HL-60/S4 treated with retinoic acid at 250 ng/mL for 4 days and 3 days (cell line): ENCODE data around the gene SLC12A8.

Experiments
- in situ Hi-C: fragments of 300-500 bp; cut with MboI; formaldehyde crosslinking; loops from 2 replicates; pipeline ENCODE4 v1.7.0; 2022; ENCODE audit warnings: low sequenced_read_pairs

SLC12A8 gene

DNA sequence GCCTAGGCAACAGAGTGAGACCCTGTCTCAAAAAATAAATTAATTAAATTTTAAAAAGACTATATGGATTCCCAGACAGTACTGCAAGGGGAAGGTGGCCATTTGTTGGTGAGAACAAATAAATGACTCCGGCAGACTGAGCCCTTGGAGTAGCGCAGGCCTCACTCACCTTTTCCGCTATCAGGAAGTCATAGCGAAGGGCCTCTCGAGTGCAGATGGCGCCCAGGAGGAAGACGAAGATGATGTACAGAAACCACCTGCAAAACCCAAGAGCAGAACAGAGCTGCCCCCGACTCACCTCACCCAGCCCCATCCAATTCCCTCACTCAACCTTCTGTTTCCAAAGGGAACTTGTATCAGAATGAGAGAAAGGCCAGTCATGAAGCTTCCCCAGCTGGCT lies 93.9 kb downstream of the SLC12A8 start:
- in situ Hi-C loops: no loop called here

- in situ Hi-C loops: no loop called here
Observed at GRCh38 chr3:125117631-125118191, 94.8 kb downstream of the SLC12A8 start.

- in situ Hi-C loops: no loop called here
Observed at GRCh38 chr3:125116311-125117080, 96.1 kb downstream of the SLC12A8 start.

- in situ Hi-C loops: no loop called here
Observed at GRCh38 chr3:125115640-125116039, 96.9 kb downstream of the SLC12A8 start.

- in situ Hi-C loops: no loop called here
Observed at GRCh38 chr3:125112981-125113380, 99.6 kb downstream of the SLC12A8 start.

DNA sequence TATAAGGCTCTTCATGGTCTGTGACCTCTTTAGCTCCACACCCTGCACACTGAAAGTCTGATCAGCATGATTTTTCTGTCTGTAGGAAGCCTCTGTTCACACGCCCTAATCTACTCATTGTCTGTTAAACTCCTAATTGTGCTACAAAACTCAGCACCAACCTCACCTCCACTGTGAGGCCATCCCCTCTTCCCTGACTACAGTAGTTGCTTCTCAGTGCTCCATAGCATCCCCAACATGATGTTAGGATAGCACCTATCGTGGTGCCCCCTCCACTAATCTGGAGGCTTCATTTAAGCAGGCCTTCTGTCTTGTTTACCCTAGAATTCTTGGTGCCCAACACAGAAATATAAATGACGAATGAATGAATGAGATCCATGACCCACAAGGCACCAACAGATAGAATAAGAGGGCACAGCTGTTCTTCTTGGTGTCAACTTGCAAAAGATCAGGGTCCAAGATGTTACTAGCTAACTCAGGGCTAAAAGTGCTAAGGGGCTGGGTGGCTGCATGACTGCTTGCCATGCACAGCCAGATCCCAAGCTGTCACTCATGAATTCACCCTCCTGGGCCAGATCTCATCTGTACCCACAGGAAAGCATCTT lies 101.6 kb downstream of the SLC12A8 start:
- in situ Hi-C loops: no loop called here

GRCh38 chr3:125110016-125110875 lies 102.3 kb downstream of the SLC12A8 start:
- in situ Hi-C loops: no loop called here

DNA sequence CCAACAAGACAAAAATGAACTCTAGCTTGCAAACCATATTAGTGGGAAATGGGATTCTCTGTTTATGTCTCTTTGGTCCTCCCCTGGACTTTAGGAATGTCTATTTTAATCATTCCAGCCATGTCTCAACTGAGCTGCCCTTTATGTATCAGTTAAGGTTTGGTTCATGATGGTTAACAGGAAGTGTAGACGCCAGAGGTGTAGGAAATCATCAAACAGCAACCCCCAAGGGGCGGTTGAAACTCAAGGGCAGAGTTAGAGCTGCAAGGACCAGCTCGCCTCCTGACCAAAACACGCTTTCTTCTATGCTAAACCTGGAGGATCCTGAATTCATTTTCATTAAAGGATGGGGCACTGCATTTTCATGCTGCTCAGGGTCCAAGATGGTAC lies 103.0 kb downstream of the SLC12A8 start:
- in situ Hi-C loops: no loop called here

DNA sequence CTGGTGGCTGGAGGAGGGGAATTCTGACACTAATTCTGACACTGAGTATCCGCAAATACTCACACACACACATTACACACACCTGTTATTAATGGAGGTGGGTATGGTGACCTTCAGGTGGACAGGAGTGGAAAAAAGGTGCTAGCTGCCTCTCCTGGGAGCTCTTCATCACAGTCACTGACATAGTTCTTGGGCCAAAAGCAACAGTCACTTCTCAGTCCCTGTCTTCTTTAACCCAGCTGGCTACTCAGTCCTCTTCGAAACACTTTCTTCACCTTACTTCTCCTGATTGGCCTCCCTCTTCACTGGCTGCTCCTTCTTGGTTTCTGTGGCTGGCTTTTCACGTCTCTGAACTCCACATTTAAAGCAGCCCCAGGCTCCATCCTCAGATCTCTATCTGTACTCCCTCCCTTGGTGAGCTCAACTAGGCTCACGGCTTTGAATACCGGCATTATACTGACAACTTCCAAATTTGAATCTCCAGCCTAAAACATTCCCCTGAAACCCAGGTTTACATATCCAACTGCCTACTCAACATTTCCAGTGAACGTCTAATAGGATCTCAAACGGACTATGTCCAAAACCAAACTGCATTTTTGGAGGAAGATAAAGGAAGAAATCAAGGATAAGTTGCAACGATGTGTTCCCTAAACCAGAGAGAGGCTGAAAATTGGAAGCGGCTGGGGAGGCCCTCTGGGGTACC lies 103.6 kb downstream of the SLC12A8 start:
- in situ Hi-C loops: no loop called here

DNA sequence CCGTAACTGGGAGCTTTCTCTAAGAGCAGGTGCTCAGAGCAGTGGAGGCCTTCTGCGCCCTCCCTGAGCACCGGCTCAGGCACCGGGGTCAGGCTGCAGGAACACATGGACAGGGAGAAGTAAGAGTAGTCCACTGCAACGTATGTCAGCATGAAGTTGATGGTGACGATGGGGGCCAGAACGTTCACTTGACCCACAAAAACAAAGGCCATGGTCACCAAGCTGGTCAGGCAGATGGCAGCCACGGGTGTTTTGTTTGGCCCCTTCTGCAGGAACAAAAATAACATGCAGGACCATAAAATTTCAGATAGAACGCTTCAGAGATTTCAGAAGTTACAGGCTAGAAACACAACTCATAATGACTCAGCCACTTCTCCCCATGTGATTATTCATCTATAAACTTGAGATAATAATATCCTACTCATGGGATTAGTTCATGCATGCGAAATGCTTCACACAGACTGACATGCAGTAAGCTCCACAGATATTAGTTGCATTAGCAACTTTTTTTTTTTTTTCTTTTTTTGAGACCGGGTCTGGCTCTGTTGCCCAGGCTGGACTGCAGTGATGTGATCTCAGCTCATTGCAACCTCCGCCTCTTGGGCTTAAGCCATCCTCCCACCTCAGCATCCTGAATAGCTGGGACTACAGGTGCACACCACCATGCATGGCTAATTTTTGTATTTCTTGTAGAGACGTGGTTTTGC lies 104.5 kb downstream of the SLC12A8 start:
- in situ Hi-C loops: no loop called here

DNA sequence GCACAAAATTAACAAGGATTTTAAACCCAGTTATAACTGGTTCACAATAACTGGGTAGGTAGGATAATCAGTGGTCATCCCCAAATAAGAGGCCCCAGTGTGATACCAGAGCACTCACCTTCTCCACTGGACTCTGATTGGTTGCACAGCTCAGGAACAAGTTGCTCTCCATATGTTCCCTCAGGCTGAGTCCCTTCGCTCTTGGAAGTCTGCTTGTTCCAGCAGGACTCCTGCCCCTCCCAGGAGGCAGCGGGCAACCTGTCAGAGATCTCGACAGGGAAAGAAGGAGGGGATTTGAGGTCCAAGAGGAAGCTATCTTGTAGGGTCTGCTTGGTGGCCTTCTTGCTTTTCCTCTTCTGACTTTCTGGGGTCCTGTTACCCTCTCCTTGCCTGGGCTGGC lies 105.2 kb downstream of the SLC12A8 start:
- in situ Hi-C loops: no loop called here

DNA sequence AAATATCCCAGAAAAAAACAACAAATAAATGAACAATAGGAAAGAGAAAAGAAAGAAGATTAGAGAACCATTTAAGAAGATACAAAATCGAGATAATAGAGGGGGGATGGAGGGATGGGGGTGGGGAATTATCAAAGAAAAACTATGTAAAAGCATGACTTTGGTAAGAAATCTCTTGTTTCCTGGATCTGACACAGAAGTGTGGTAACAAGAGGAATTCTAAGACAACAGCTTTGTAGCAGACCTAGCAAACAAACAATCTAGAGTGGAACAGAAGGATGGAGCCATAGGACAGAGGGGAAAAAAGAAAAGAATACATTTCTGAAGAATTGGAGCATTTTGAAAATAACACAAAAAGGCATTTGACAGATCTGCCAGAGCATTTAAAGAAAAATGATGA lies 107.4 kb downstream of the SLC12A8 start:
- in situ Hi-C loops: no loop called here

DNA sequence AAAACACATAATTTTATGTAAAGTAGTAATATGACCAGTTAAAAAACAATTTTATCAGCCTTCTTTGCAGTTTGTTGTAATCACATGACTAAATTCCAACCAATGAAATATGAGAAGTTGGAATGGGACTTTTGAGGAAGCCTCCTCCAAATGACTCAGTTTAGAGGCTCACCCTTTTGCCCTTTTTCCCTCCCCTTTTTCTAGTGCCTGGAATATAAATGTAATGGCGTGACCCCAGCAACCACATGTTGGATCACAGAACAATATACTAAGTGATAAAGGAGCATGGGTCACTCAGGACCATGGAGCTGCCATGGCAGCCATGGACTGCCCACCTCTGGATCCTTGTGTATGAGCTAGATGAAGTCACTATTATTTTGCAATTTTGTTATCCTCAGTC lies 107.9 kb downstream of the SLC12A8 start:
- in situ Hi-C loops: no loop called here

GRCh38 chr3:125103406-125103805 lies 109.1 kb downstream of the SLC12A8 start:
- in situ Hi-C loops: no loop called here

- in situ Hi-C loops: no loop called here
Observed at GRCh38 chr3:125102470-125102869, 110.1 kb downstream of the SLC12A8 start.

DNA sequence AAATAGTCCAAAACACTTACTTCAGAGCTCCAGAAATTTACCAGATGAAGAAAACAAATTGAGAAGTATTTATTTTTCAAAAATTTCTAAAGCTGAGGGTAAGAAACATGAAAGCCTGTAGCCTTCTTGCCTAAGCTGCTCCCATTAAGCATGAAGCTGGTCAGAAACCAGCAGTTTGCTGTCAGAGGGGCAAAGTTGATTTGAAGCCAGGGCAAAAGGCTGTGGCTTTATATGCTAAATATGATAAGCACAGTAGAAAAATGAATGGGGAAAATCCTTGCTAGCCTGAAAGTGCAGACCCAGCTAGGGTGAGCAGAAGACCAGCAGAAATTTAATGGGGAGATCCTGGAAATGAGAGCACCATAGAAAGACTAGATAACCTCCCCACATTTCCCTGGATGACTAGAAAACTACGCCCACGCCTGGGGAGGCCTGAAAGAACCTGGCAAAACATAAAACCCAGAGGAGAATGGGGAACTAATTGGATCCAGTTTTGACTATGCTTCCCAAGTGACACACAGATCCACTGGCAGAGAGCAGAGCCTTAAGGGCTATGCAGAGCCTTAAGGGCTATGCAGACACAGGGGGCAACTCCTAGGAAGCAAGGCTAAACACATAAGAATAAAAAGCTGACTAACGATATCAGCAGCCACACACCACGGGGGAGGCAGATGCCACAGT lies 113.8 kb downstream of the SLC12A8 start:
- in situ Hi-C loops: no loop called here

GRCh38 chr3:125090649-125091048 lies 121.9 kb downstream of the SLC12A8 start:
- in situ Hi-C loops: no loop called here

DNA sequence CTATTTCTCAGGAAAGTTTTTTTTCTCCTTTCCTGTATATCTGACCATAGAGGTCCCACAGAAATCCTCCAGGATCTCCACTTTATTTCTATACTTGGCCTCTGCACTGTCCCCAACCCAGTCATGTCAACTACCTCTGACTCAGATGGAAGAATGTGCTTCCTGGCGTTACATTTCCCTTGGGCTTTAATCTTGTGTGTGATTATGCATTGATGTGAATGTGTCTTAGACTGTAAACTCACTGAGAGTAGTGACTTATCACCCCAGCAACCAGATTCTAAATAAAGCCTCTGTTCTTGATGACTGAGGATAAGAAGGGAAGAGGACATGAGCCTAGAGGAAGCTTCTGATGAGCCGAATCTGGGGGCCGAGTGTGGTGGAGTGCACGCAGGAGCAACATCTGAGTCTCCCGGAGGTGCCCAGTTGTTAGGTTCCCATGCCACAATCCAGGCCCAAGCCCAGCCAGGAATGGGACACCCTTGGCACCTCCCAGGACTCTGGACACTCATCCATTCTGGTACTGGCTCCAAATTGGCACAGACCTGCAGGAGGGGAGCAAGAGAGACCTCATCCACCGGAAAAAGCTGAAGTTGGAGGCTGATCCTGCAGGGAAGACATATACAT lies 124.7 kb downstream of the SLC12A8 start:
- in situ Hi-C loops: no loop called here

- in situ Hi-C loops: no loop called here
Observed at GRCh38 chr3:125085166-125085565, 127.4 kb downstream of the SLC12A8 start.
